ENCODE data around the gene DLL4. TPM values are rescaled to one million over a fixed set of nuclear protein-coding genes. Genes with fewer than 3 reads are reported as not detected.
A peak's percentile ranks its signal among the peaks of the same experiment; 100 is the strongest.

The DLL4 gene
- total RNA-seq, 1 donor = 0.09 TPM

DNA sequence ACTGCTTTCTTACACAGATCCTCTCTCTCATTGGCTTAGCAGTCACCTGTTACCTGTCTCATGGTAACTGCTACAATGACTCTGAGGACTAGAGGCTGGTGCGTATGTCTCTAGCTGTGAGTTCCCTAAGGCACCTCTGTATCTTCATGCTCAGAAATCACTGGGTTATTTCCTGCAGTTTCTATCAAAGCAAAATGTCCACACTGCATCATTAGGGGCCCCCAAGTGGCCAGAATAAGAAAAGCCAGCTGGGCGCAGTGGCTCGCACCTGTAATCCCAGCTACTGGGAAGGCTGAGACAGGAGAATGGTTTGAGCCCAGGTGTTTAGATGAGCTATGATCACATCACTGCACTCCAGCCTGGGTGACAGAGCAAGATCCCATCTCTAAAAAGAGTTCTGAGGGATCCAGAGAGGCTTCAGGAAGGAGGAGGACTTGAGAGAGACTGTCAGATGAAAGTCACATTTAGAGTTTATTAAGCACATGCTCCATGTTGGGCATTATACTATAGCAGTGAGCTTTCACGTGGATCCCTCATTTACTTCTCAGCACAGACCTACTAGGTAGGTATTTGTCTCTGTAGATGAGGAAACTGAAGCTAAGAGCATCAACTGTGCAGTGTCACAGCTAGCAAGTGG is 37.2 kb upstream of the DLL4 start:
- TF ChIP-seq, protein P1, sequence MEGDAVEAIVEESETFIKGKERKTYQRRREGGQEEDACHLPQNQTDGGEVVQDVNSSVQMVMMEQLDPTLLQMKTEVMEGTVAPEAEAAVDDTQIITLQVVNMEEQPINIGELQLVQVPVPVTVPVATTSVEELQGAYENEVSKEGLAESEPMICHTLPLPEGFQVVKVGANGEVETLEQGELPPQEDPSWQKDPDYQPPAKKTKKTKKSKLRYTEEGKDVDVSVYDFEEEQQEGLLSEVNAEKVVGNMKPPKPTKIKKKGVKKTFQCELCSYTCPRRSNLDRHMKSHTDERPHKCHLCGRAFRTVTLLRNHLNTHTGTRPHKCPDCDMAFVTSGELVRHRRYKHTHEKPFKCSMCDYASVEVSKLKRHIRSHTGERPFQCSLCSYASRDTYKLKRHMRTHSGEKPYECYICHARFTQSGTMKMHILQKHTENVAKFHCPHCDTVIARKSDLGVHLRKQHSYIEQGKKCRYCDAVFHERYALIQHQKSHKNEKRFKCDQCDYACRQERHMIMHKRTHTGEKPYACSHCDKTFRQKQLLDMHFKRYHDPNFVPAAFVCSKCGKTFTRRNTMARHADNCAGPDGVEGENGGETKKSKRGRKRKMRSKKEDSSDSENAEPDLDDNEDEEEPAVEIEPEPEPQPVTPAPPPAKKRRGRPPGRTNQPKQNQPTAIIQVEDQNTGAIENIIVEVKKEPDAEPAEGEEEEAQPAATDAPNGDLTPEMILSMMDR (IDR thresholded peaks at IDR 0.05; ENCODE audit: insufficient read depth, low read length) = peak; percentile 82
- peak; percentile 59 for DNase-seq (ENCODE audit: low read depth)
- H3K4me3 ChIP-seq (ENCODE audit: low read depth, low read length) = no peak overlapping the region

DNA sequence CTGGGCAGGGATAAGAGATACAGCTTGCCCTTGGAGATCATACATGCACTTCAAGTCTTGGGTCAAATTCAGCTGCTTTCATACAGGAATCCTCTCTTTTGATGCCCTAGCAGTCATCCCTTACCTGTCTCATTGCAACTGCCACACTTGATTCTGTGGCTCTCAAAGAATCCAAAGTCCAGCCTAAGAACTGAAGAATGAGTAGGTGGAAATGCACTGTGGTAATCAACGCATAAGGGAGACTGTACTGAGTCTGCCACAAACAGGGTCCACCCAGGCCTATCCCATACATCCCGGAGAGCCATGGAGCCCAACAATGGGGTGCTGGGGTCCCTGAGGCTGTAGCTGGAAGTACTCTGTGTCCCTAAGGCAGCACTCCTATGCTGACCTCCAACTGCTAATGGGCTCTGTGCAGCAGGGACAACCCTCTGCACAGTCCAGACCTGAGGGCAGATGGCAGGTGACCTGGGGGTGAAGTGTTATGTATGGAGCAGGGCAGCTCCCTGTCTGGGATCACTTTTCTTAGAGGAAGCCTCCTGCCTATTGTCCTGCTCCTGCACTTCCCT is 36.6 kb upstream of the DLL4 start:
- no peak for DNase-seq (ENCODE audit: low read depth)
- H3K4me3 ChIP-seq (ENCODE audit: low read depth, low read length) = no peak overlapping the region
- TF ChIP-seq, protein P1 (IDR thresholded peaks at IDR 0.05; ENCODE audit: insufficient read depth, low read length) = no peak

DNA sequence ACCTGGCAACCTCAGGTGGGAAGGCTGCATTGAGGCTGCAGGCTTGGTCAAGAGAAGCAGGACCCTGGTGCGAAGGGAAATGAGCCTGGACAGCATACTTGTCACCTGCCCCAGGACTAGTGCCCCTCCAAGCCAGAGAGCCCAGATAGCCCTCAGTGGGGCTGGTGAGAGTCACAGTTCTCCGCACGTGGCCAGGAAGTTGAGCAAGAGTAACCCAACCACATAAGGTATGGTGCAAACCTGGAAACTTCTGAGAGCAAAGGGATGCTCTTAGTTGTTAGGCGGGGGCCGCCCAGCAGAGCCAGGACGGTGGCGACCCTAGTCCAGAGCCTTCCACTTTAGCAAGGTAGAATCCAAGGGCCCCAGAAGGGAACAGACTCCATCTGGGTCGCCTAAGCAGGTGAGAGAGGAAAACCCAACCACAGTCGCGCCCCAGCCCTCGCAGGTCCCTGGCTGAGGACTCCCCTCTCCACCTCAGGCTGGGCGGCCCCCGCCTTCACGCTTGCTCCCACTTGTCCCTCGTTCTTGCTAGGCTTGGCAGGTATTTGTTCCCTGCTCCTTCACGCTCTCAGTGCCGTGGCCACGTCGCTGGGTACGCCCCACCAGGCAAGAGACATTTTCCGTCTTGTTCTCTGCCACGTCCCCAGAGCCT is 36.0 kb upstream of the DLL4 start:
- no peak overlapping the region for H3K4me3 ChIP-seq (ENCODE audit: low read depth, low read length)
- DNase-seq (ENCODE audit: low read depth) = no peak
- TF ChIP-seq, protein P1 (IDR thresholded peaks at IDR 0.05; ENCODE audit: insufficient read depth, low read length) = no peak

DNA sequence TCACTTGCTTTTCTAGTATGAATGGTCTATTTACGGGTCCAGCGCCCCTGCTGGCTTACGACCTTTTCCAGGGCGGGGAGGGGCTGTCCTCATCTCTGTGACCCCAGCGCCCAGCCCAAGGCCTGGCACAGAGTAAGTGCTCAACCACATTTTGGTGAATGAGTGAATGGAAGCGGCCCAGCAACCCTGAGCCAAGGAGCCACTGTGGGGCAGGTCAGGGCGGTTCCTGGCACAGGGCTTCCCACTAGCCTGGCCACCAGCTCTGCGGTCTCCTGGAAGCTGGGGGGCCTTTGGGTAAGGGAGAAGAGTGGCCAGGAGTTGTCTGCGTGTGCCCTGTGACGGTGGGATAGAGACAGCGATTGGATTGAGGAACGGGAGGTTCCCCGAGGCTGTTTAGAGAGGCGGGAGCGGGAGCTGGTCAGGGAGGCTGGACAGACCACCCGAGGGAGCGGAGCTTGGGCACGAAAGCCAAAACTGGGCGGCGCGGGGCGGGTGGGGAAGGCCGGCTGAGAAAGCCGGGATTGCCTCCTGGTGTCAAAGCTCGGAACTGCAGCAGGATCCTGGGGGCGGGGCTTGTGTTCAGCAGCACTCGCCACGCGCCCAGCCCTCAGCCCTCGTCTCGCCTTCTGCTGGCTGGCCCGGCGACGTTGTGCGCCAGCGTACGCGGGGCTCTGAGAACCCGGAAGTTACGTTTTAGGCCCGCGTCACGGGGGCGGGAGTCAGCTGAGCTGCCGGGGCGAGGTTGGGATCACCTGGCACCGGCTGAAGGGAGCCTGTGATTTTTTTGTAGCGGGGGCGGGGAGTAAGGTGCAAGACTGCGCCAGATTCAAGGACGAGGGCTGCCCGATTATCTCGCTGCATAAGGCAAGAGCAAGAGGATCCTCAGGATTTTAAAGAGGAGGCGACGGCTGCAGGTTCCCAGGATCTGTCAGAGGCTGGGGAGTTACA is 35.1 kb upstream of the DLL4 start, which contains the start of gene VPS18:
VPS18 (plus strand) TSS at position 718 of the 948 bp plus-strand sequence. CDS start 319 bp downstream, outside the sequence.
- DNase-seq (ENCODE audit: low read depth) = peak; percentile 97
- TF ChIP-seq, protein P1 (IDR thresholded peaks at IDR 0.05; ENCODE audit: insufficient read depth, low read length) = peak; percentile 89

DNA sequence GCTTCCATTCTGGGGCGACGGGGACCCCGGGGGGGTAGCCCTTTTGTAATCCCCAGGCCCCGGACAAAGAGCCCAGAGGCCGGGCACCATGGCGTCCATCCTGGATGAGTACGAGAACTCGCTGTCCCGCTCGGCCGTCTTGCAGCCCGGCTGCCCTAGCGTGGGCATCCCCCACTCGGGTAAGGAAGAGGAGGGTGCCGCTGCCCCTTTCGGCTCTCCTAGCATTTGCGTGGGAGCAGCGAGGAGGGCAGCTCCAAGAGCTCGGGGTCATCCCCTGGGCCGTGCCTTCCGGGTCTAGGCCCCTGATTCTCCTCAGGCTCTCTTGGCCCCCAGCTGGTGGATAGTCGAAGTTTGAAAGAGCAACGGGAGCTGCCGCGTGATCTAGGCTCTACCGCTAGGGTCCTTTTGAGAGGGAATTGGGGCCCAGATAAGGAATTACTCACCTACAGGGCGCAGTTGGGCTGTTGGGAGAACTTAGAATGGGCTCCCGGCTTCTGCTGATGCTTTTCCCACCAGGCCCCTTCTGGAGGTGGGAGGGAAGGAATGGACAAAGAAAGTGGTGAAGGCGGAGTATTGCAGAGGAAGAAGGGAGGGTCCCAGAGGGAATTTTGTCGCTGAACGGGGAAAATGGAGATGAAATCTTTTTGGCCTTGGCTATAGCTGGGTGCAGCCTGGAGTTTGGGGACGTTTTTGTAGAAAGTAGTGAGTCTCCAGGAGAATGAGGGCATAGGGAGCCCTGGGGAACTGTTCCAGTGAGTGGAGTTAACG is 34.3 kb upstream of the DLL4 start:
- TF ChIP-seq, protein P1 (IDR thresholded peaks at IDR 0.05; ENCODE audit: insufficient read depth, low read length) = peak; percentile 75
- DNase-seq (ENCODE audit: low read depth) = peak; percentile 78
- H3K4me3 ChIP-seq (ENCODE audit: low read depth, low read length) = peak overlapping the region; percentile 92

More for the DNA sequence above, 35.1 kb upstream of the DLL4 start, which contains the start of gene VPS18:
- peak within 1 kb of the TSS; percentile 92 for H3K4me3 ChIP-seq (ENCODE audit: low read depth, low read length)
